ENCODE data around the gene ANKDD1B.
"Not testable (repeated sequence)": the region's sequence is repeated elsewhere in the genome, so short reads cannot be mapped to it uniquely, and the experiment has no call there.

ANKDD1B gene

GRCh38 chr5:75611311-75612225 is at the start of gene ANKDD1B:
ANKDD1B (plus strand) TSS chr5:75611453; CDS start chr5:75611635, 182 bp downstream.
- Histone ChIP-seq H3K4me1 (no peaks in the 10 kb centered on the region), H3K27ac (no peak within 1 kb of the TSS), H3K36me3 (ENCODE audit: control insufficient read depth, insufficient read depth, low read length) (no peaks in the 10 kb centered on the region), H2AFZ (peak within 1 kb of the TSS; percentile 82), H3K9ac (no peak within 1 kb of the TSS), H3K79me2 (no peaks in the 10 kb centered on the region), H3K4me3 (ENCODE audit: low read depth, low read length) (no peak within 1 kb of the TSS), H3K9me3 (ENCODE audit: control insufficient read depth, low read length) (no peaks in the 10 kb centered on the region), H3K27me3 (ENCODE audit: control insufficient read depth, insufficient read depth, low read length) (no peaks in the 10 kb centered on the region), H3K4me2 (ENCODE audit: low read length) (no peak within 1 kb of the TSS)
- no peak for TF ChIP-seq CTCF (IDR thresholded peaks at IDR 0.05)

- H3K36me3 ChIP-seq (ENCODE audit: control insufficient read depth, insufficient read depth, low read length); H3K4me1 ChIP-seq; H2AFZ ChIP-seq; H3K27ac ChIP-seq; H3K27me3 ChIP-seq (ENCODE audit: control insufficient read depth, insufficient read depth, low read length); H3K4me3 ChIP-seq (ENCODE audit: low read depth, low read length); H3K9me3 ChIP-seq (ENCODE audit: control insufficient read depth, low read length); H3K9ac ChIP-seq; H3K4me2 ChIP-seq (ENCODE audit: low read length): not testable (repeated sequence)
- peaks cover 37% of the 10 kb centered on the region for H3K79me2 ChIP-seq
These were observed 45.1 kb upstream of the ANKDD1B start for GRCh38 chr5:75565991-75566709.

- no peak overlapping the region for H2AFZ ChIP-seq
- no peak overlapping the region for H3K4me2 ChIP-seq (ENCODE audit: low read length)
- peaks cover 32% of the 10 kb centered on the region for H3K79me2 ChIP-seq
- H3K36me3 ChIP-seq (ENCODE audit: control insufficient read depth, insufficient read depth, low read length), result no peaks in the 10 kb centered on the region
- H3K9me3 ChIP-seq (ENCODE audit: control insufficient read depth, low read length), result no peaks in the 10 kb centered on the region
- H3K4me3 ChIP-seq (ENCODE audit: low read depth, low read length), result no peak overlapping the region
- no peak overlapping the region for H3K27ac ChIP-seq
- no peak overlapping the region for H3K9ac ChIP-seq
- no peaks in the 10 kb centered on the region for H3K27me3 ChIP-seq (ENCODE audit: control insufficient read depth, insufficient read depth, low read length)
- peaks cover 6% of the 10 kb centered on the region for H3K4me1 ChIP-seq
- no peak for TF ChIP-seq CTCF (IDR thresholded peaks at IDR 0.05)
These were observed 44.4 kb upstream of the ANKDD1B start for GRCh38 chr5:75566710-75567309.

- H3K9me3 ChIP-seq (ENCODE audit: control insufficient read depth, low read length), result no peaks in the 10 kb centered on the region
- no peak overlapping the region for H3K27ac ChIP-seq
- TF ChIP-seq CTCF (IDR thresholded peaks at IDR 0.05), result no peak
These were observed 43.5 kb upstream of the ANKDD1B start for GRCh38 chr5:75567710-75568109.

GRCh38 chr5:75568202-75568601 is 43.1 kb upstream of the ANKDD1B start:
- H3K9me3 ChIP-seq (ENCODE audit: control insufficient read depth, low read length), result no peaks in the 10 kb centered on the region
- H3K36me3 ChIP-seq (ENCODE audit: control insufficient read depth, insufficient read depth, low read length), result no peaks in the 10 kb centered on the region
- TF ChIP-seq CTCF (IDR thresholded peaks at IDR 0.05), result no peak
- no peaks in the 10 kb centered on the region for H3K27me3 ChIP-seq (ENCODE audit: control insufficient read depth, insufficient read depth, low read length)
- H3K79me2 ChIP-seq, result peaks cover 24% of the 10 kb centered on the region
- no peak overlapping the region for H2AFZ ChIP-seq
- peaks cover 6% of the 10 kb centered on the region for H3K4me1 ChIP-seq
- H3K4me2 ChIP-seq (ENCODE audit: low read length), result no peak overlapping the region
- no peak overlapping the region for H3K4me3 ChIP-seq (ENCODE audit: low read depth, low read length)
- H3K27ac ChIP-seq, result no peak overlapping the region
- H3K9ac ChIP-seq, result no peak overlapping the region

More at GRCh38 chr5:75567710-75568109, 43.5 kb upstream of the ANKDD1B start:
- H3K36me3 ChIP-seq (ENCODE audit: control insufficient read depth, insufficient read depth, low read length), result no peaks in the 10 kb centered on the region
- no peaks in the 10 kb centered on the region for H3K27me3 ChIP-seq (ENCODE audit: control insufficient read depth, insufficient read depth, low read length)
- H2AFZ ChIP-seq, result no peak overlapping the region
- H3K4me1 ChIP-seq, result peaks cover 6% of the 10 kb centered on the region
- H3K4me2 ChIP-seq (ENCODE audit: low read length), result no peak overlapping the region
- no peak overlapping the region for H3K4me3 ChIP-seq (ENCODE audit: low read depth, low read length)
- peaks cover 28% of the 10 kb centered on the region for H3K79me2 ChIP-seq
- H3K9ac ChIP-seq, result no peak overlapping the region

Measured in parathyroid adenoma (tissue), 2 donors.